Vagina (tissue), 2 donors: ENCODE results near the gene TPGS2.
"Not testable (repeated sequence)": the region's sequence is repeated elsewhere in the genome, so short reads cannot be mapped to it uniquely, and the experiment has no call there.

Experiments used
- POLR2A ChIP-seq, 2 donors: fragments of 450-650 bp; IDR thresholded peaks; one replicate each; pipeline ENCODE4 v1.6.1; 2017; ENCODE audit warnings: antibody characterized with exemption in 2 of 2, mild to moderate bottlenecking in 2 of 2, moderate library complexity in 2 of 2
- POLR2AphosphoS5 ChIP-seq, 2 donors: sonication (generic); formaldehyde crosslinking; IDR thresholded peaks; one replicate each; pipeline ENCODE4 v1.9.0; 2017; ENCODE audit warnings: antibody characterized with exemption in 2 of 2, mild to moderate bottlenecking in 2 of 2, low read depth in 1 of 2; ENCODE audit not compliant: insufficient read depth in 1 of 2
- TF ChIP-seq, protein P1 (sequence below), 3 experiments: fragments of 450-650 bp in 2 of 3; fragments of 200-600 bp in 1 of 3; sonication (generic) in 1 of 3; IDR thresholded peaks; one replicate each; pipeline ENCODE4 v1.5.1; 2017 to 2019; ENCODE audit warnings: antibody characterized with exemption in 3 of 3, mild to moderate bottlenecking in 2 of 3, moderate library complexity in 2 of 3

- TF ChIP-seq, protein P1, sequence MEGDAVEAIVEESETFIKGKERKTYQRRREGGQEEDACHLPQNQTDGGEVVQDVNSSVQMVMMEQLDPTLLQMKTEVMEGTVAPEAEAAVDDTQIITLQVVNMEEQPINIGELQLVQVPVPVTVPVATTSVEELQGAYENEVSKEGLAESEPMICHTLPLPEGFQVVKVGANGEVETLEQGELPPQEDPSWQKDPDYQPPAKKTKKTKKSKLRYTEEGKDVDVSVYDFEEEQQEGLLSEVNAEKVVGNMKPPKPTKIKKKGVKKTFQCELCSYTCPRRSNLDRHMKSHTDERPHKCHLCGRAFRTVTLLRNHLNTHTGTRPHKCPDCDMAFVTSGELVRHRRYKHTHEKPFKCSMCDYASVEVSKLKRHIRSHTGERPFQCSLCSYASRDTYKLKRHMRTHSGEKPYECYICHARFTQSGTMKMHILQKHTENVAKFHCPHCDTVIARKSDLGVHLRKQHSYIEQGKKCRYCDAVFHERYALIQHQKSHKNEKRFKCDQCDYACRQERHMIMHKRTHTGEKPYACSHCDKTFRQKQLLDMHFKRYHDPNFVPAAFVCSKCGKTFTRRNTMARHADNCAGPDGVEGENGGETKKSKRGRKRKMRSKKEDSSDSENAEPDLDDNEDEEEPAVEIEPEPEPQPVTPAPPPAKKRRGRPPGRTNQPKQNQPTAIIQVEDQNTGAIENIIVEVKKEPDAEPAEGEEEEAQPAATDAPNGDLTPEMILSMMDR (IDR thresholded peaks at IDR 0.05): not testable (repeated sequence)
- TF ChIP-seq POLR2A (IDR thresholded peaks at IDR 0.05); POLR2AphosphoS5 (IDR thresholded peaks at IDR 0.05; ENCODE audit: insufficient read depth in 1 of 2, low read depth in 1 of 2): not testable (repeated sequence)
Measured at GRCh38 chr18:36873826-36874225, 45.0 kb upstream of the TPGS2 start.
